HepG2 (cell line): ENCODE data around the gene SNAP23. TPM values are rescaled to one million over a fixed set of nuclear protein-coding genes. Genes with fewer than 3 reads are reported as not detected.

Source experiments
- AKNA ChIP-seq: sonication (generic); formaldehyde crosslinking; IDR thresholded peaks from 2 replicates; pipeline ENCODE4 v1.4.0; 2020; ENCODE audit warnings: missing genetic modification reagents, borderline replicate concordance
- CENPX ChIP-seq: sonication (generic); formaldehyde crosslinking; IDR thresholded peaks from 2 replicates; pipeline ENCODE4 v1.9.0; 2021; ENCODE audit warnings: mild to moderate bottlenecking, missing genetic modification reagents, moderate library complexity
- CREBL2 ChIP-seq: sonication (generic); formaldehyde crosslinking; IDR thresholded peaks from 2 replicates; pipeline ENCODE4 v1.8.1; 2023; ENCODE audit warnings: missing genetic modification reagents, mild to moderate bottlenecking, borderline replicate concordance
- HDAC2 ChIP-seq: sonication (generic); formaldehyde crosslinking; IDR thresholded peaks from 2 replicates; pipeline ENCODE4 v1.4.0; 2020; ENCODE audit warnings: missing genetic modification reagents
- HIC2 ChIP-seq: sonication (generic); formaldehyde crosslinking; IDR thresholded peaks from 2 replicates; pipeline ENCODE4 v1.9.0; 2022; ENCODE audit warnings: low read depth, missing genetic modification reagents
- KLF15 ChIP-seq: sonication (generic); formaldehyde crosslinking; IDR thresholded peaks from 2 replicates; pipeline ENCODE4 v1.8.1; 2023; ENCODE audit warnings: borderline replicate concordance, mild to moderate bottlenecking, inconsistent platforms, missing genetic modification reagents, mixed read lengths
- MYNN ChIP-seq: sonication (generic); formaldehyde crosslinking; IDR thresholded peaks from 2 replicates; pipeline ENCODE4 v1.4.0; 2020; ENCODE audit warnings: mild to moderate bottlenecking, low read depth, missing genetic modification reagents
- NFE2L1 ChIP-seq: sonication (generic); formaldehyde crosslinking; IDR thresholded peaks from 2 replicates; pipeline ENCODE4 v1.4.0; 2020; ENCODE audit warnings: missing genetic modification reagents, mild to moderate bottlenecking, borderline replicate concordance
- NFIB ChIP-seq: sonication (generic); formaldehyde crosslinking; IDR thresholded peaks from 2 replicates; pipeline ENCODE4 v1.9.0; 2021; ENCODE audit warnings: missing genetic modification reagents, mild to moderate bottlenecking, borderline replicate concordance
- PHF20 ChIP-seq: sonication (generic); formaldehyde crosslinking; IDR thresholded peaks from 2 replicates; pipeline ENCODE4 v1.5.0; 2020; ENCODE audit warnings: mild to moderate bottlenecking, missing genetic modification reagents
- PTBP1 ChIP-seq: fragments of 200-400 bp; formaldehyde crosslinking; IDR thresholded peaks from 2 replicates; pipeline ENCODE4 v1.6.1; 2018; ENCODE audit warnings: low read length, low read depth; ENCODE audit not compliant: poor library complexity, severe bottlenecking
- RARG ChIP-seq: sonication (generic); formaldehyde crosslinking; IDR thresholded peaks from 2 replicates; pipeline ENCODE4 v1.4.0; 2020; ENCODE audit warnings: low read depth, mild to moderate bottlenecking, missing genetic modification reagents
- RORA ChIP-seq: sonication (generic); formaldehyde crosslinking; IDR thresholded peaks from 2 replicates; pipeline ENCODE4 v1.5.0; 2020; ENCODE audit warnings: mild to moderate bottlenecking, missing genetic modification reagents, moderate library complexity
- SP1 ChIP-seq, 2 experiments: fragments of 450-650 bp in 1 of 2; sonication (generic) in 1 of 2; formaldehyde crosslinking in 1 of 2; IDR thresholded peaks; 2 replicates each; pipeline versions ENCODE4 v1.4.0 to v1.6.1; 2016 to 2020; ENCODE audit warnings: missing genetic modification reagents in 1 of 2
- TEAD3 ChIP-seq: optimal IDR thresholded peaks from 2 replicates; pipeline ENCODE3; 2016; ENCODE audit warnings: borderline replicate concordance
- ZFP37 ChIP-seq: sonication (generic); formaldehyde crosslinking; IDR thresholded peaks from 2 replicates; pipeline ENCODE4 v1.4.0; 2020; ENCODE audit warnings: missing genetic modification reagents, borderline replicate concordance
- ZMAT3 ChIP-seq: sonication (generic); formaldehyde crosslinking; conservative IDR thresholded peaks from 2 replicates; pipeline ENCODE4 v1.7.0; 2021; ENCODE audit warnings: missing genetic modification reagents
- ZMAT5 ChIP-seq: sonication (generic); formaldehyde crosslinking; IDR thresholded peaks from 2 replicates; pipeline ENCODE4 v1.5.0; 2020; ENCODE audit warnings: mild to moderate bottlenecking, low read depth, missing genetic modification reagents, borderline replicate concordance
- ZNF326 ChIP-seq: sonication (generic); formaldehyde crosslinking; IDR thresholded peaks from 2 replicates; pipeline ENCODE4 v1.4.0; 2020; ENCODE audit warnings: missing genetic modification reagents, borderline replicate concordance
- ZNF382 ChIP-seq: sonication (generic); formaldehyde crosslinking; IDR thresholded peaks from 2 replicates; pipeline ENCODE4 v1.5.0; 2020; ENCODE audit warnings: missing genetic modification reagents, mild to moderate bottlenecking, borderline replicate concordance
- ZNF619 ChIP-seq: sonication (generic); formaldehyde crosslinking; IDR thresholded peaks from 2 replicates; pipeline ENCODE4 v1.4.0; 2020; ENCODE audit warnings: mild to moderate bottlenecking, missing genetic modification reagents
- ZNF720 ChIP-seq: sonication (generic); formaldehyde crosslinking; IDR thresholded peaks from 2 replicates; pipeline ENCODE4 v1.4.0; 2020; ENCODE audit warnings: missing genetic modification reagents
- polyA plus RNA-seq, 8 experiments: library from polyadenylated mRNA; depleted of rRNA in 3 of 8; stranded (reverse) in 7 of 8; unstranded in 1 of 8; fragments of >200 nt; fragmentation: Illumina TruSeq in 4 of 8; extraction: Trizol in 4 of 8; gene quantifications; 2 replicates each; pipeline versions ENCODE4 v1.2.1 to v1.2.3, GENCODE V29; 2011 to 2016; ENCODE audit warnings: low read depth in 4 of 8, missing spikeins in 1 of 8, mixed read lengths in 1 of 8; ENCODE audit not compliant: insufficient read depth in 1 of 8
- total RNA-seq, 5 experiments: library from RNA; depleted of rRNA; stranded (reverse); fragments of >200 nt; fragmentation: Illumina TruSeq; extraction: Trizol; gene quantifications; 2 replicates each; pipeline ENCODE4 v1.2.3, GENCODE V29; 2016; ENCODE audit warnings: low read depth in 1 of 5

Gene SNAP23
- total and polyA plus RNA-seq, 2 of the 13 experiments (the other 11 are each of a cell fraction or from before 2014, with no cell fraction given) = 37.0 to 101 TPM

- TF ChIP-seq AKNA (CRISPR knock-in tag) (no peak), RORA (CRISPR knock-in tag) (no peak), RARG (CRISPR knock-in tag) (no peak), ZNF720 (no peak), HIC2 (CRISPR knock-in tag) (peak; percentile 42; the same call in 1 of the 2 replicates), ZFP37 (CRISPR knock-in tag) (no peak), ZNF326 (CRISPR knock-in tag) (no peak), PHF20 (CRISPR knock-in tag) (no peak; the same call in 1 of the 2 replicates), CREBL2 (CRISPR knock-in tag) (no peak), HDAC2 (CRISPR knock-in tag) (no peak; the same call in 1 of the 2 replicates), ZMAT5 (CRISPR knock-in tag) (no peak), NFE2L1 (no peak), SP1 (IDR thresholded peaks at IDR 0.05) (no peak), SP1 (CRISPR knock-in tag; IDR thresholded peaks at IDR 0.05) (no peak; the same call in 1 of the 2 replicates), ZNF619 (CRISPR knock-in tag) (peak; percentile 82; the same call in 1 of the 2 replicates), ZNF382 (no peak), PTBP1 (no peak), KLF15 (no peak; the same call in 1 of the 2 replicates), NFIB (CRISPR knock-in tag) (no peak), MYNN (CRISPR knock-in tag) (no peak), TEAD3 (CRISPR knock-in tag) (peak; percentile 64), CENPX (no peak), ZMAT3 (CRISPR knock-in tag) (no peak; the same call in 1 of the 2 replicates)
Observed at GRCh38 chr15:42495361-42496212, at the start of gene SNAP23 (continued).
